Peyer's patch (tissue), 4 donors: ENCODE measurements around the gene RPS14.

ENCODE experiments used
- POLR2A ChIP-seq, 2 donors: fragments of 450-650 bp; IDR thresholded peaks; one replicate each; pipeline ENCODE4 v1.5.1; 2017; ENCODE audit warnings: antibody characterized with exemption in 2 of 2, mild to moderate bottlenecking in 2 of 2, moderate library complexity in 2 of 2
- TF ChIP-seq, protein P1 (sequence below), 6 experiments: fragments of 450-650 bp in 4 of 6; fragments of 200-600 bp in 2 of 6; sonication (generic) in 1 of 6; IDR thresholded peaks; one replicate each; pipeline ENCODE4 v1.5.1; 2017 to 2019; ENCODE audit warnings: antibody characterized with exemption in 6 of 6, mild to moderate bottlenecking in 3 of 6, moderate library complexity in 1 of 6

DNA sequence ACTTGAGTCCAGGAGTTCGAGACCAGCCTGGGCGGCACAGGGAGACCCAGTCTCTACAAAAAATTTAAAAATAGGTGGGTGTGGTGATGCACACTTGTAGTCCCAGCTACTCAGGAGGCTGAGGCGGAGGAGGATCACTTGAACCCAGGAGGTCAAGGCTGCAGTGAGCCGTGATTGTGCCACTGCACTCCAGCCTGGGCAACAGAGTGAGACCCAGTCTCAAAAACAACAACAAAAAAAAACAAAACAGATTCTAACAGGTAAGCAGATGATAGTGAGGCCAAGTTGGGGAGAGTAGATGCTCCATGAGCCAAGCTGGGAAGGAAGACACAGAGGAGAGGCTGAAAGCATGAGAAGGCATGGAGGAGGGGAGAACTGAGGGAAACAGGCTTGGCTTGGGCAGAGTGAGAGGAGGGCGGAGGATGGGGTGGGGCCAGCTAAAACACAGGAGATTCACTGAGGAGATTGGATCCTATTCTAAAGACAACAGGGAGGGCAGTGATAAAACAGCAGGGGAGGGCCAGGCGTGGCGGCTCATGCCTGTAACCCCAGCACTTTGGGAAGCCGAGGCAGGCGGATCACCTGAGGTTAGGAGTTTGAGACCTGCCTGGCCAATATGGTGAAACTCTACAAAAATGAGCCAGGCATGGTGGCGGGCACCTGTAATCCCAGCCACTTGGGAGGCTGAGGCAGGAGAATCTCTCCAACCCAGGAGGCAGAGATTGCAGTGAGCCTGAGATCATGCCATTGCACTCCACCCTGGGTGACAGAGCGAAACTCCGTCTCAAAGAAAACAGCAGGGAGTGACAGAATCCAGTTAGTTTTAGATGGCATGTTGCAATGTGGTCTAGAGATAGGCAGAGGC is 8.4 kb downstream of the RPS14 start:
- TF ChIP-seq POLR2A (IDR thresholded peaks at IDR 0.05): no peak
- TF ChIP-seq, protein P1, sequence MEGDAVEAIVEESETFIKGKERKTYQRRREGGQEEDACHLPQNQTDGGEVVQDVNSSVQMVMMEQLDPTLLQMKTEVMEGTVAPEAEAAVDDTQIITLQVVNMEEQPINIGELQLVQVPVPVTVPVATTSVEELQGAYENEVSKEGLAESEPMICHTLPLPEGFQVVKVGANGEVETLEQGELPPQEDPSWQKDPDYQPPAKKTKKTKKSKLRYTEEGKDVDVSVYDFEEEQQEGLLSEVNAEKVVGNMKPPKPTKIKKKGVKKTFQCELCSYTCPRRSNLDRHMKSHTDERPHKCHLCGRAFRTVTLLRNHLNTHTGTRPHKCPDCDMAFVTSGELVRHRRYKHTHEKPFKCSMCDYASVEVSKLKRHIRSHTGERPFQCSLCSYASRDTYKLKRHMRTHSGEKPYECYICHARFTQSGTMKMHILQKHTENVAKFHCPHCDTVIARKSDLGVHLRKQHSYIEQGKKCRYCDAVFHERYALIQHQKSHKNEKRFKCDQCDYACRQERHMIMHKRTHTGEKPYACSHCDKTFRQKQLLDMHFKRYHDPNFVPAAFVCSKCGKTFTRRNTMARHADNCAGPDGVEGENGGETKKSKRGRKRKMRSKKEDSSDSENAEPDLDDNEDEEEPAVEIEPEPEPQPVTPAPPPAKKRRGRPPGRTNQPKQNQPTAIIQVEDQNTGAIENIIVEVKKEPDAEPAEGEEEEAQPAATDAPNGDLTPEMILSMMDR (IDR thresholded peaks at IDR 0.05): no peak
